Esophagus (tissue), 2 donors: ENCODE measurements around the gene ELOVL5. TPM values are rescaled to one million over a fixed set of nuclear protein-coding genes. Genes with fewer than 3 reads are reported as not detected.
A peak's percentile ranks its signal among the peaks of the same experiment; 100 is the strongest.

Source experiments
- H3K27ac ChIP-seq, 2 donors: one replicate each; pipeline ENCODE4 v1.5.1; 2013; ENCODE audit warnings: low read depth in 2 of 2, mild to moderate bottlenecking in 2 of 2, inconsistent platforms in 1 of 2, low read length in 1 of 2, moderate library complexity in 1 of 2
- H3K27me3 ChIP-seq, 2 donors: one replicate each; pipeline ENCODE4 v1.6.1; 2013; ENCODE audit warnings: low read length in 2 of 2, control low read depth in 1 of 2, mild to moderate bottlenecking in 1 of 2; ENCODE audit not compliant: insufficient read depth in 2 of 2, control insufficient read depth in 1 of 2
- H3K36me3 ChIP-seq, 2 donors: one replicate each; pipeline ENCODE4 v1.6.1; 2013; ENCODE audit warnings: low read length in 1 of 2; ENCODE audit not compliant: control insufficient read depth in 2 of 2, insufficient read depth in 2 of 2
- H3K4me1 ChIP-seq, 2 donors: one replicate each; pipeline ENCODE4 v1.6.1; 2013; ENCODE audit warnings: low read length in 1 of 2; ENCODE audit not compliant: control insufficient read depth in 2 of 2, insufficient read depth in 2 of 2
- H3K4me3 ChIP-seq, 2 donors: one replicate each; pipeline ENCODE4 v1.5.1; 2013; ENCODE audit warnings: low read length in 2 of 2, mild to moderate bottlenecking in 2 of 2, low read depth in 1 of 2, moderate library complexity in 1 of 2
- H3K9me3 ChIP-seq, 2 donors: one replicate each; pipeline ENCODE4 v1.6.1; 2013; ENCODE audit warnings: mild to moderate bottlenecking in 2 of 2, low read depth in 1 of 2, low read length in 1 of 2, moderate library complexity in 1 of 2; ENCODE audit not compliant: control insufficient read depth in 2 of 2, insufficient read depth in 1 of 2
- WGBS, 2 donors: extraction: QIAGEN DNeasy Blood & Tissue Kit; methylation state at CpG; one replicate each; pipeline ENCODE4 v1.1.7; 2013; 5-methylcytosine and 5-hydroxymethylcytosine counted together
- polyA plus RNA-seq, 2 donors: library from polyadenylated mRNA; stranded (reverse); fragments of 200-250 nt; gene quantifications; one replicate each; pipeline ENCODE4 v1.2.3, GENCODE V29; 2013
- donor health status: healthy with polysubstance abuse.
- donor health status: Bipolar disorder and iron deficiency.

ELOVL5 gene
- polyA plus RNA-seq, 2 donors, result 9.5 to 20.1 TPM

DNA sequence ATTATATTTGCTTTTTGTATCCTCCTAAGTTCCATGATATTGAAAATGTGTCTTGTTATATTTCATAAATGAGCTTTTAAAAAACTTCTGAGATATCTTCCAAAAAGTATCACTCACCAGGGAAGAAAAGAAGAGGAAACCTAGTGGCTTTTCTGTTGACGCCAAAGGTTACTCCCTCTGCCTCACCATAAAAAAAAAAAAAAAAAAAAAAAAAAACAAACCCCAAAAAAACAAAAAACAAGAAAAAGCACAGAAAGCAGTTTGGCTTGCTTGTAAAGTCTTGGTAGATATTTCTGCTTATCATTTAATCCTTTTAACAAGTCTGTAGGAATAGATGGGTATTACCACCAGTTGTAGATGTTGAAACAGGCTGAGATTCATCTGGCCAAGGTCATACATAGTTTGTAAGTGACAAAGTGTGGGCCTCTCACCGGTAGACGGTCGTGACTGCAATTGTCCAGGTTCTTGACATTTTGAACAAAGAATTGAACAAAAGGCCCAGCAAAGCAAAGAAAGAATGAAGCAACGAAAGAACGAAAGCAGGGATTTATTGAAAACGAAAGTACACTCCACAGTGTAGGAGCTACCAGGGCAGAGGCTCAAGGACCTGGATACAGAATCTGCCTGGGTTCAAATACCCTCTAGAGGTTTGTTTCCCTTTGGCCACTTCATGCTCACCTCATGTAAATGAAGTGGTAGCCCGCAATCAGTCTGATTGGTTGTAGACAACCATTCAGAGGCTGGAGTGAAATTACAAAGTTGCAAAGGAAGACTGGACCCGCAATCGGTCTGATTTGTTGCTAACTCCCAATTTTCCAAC is 11.6 kb upstream of the ELOVL5 start:
- H3K9me3 ChIP-seq, result no peaks in the 10 kb centered on the region
- no peaks in the 10 kb centered on the region for H3K4me1 ChIP-seq
- 57 to 58% methylated on average over 10 of the region's 10 CpGs for WGBS, 2 donors
- H3K27ac ChIP-seq, result peak overlapping the region; percentile 87 to 94
- H3K36me3 ChIP-seq, result no peaks in the 10 kb centered on the region
- H3K27me3 ChIP-seq, result no peaks in the 10 kb centered on the region
- peak overlapping the region in 1 of 2 donors; percentile 52 for H3K4me3 ChIP-seq

DNA sequence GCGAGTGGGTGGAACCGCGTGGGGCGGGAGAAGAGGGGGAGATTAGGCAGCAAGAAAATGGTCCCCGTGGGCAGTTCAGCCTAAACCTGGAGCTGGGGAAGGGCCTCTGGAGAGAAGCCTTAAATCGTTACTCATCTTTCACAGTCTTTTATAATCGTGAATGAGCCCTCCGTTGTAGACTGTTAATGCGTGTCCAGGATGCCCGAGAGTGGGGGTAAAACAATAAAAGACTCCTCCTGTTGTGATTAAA is 11.0 kb upstream of the ELOVL5 start:
- no peaks in the 10 kb centered on the region for H3K27me3 ChIP-seq
- WGBS, 2 donors, result 3 to 4% methylated on average over 10 of the region's 10 CpGs
- no peaks in the 10 kb centered on the region for H3K9me3 ChIP-seq
- peak overlapping the region; percentile 87 to 94 for H3K27ac ChIP-seq
- H3K4me3 ChIP-seq, result peak overlapping the region; percentile 52 to 60
- H3K36me3 ChIP-seq, result no peaks in the 10 kb centered on the region
- H3K4me1 ChIP-seq, result no peaks in the 10 kb centered on the region

DNA sequence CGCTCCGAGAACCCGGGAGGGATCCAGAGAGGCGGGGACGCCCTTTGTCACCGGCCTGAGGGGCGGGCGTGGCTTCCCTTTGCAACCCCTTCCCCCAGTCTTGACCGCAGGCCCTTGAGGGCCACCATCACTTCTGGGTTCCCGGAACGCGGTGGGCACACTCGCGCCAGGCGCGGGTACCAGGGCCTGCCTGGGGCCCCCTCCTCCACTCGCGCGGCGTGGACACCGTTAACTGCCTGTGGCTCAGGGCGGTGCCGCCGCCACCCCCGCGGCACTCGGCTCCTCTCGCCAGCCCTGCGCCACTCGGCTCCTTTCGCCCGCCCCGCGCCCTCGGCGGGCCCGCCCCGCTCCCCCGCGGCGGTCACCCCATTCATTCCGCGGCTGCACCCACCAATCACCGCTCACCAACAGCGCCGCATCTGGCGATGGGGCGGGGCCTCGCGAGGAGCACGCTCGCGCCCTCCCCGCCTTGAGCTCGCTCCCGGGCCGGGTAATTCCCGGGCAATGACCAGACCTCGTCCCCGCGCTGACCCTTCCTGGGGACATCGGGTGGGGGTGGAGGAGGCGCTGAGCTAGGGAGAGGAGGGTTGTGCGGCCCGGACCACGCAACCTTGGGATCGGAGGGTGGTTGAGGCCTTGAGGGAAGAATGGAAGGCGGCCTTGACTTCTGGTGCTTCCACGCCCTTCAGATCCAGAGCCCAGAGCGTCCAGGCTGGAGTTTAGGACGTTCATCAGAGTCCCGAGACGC is 10.5 kb upstream of the ELOVL5 start:
- H3K4me1 ChIP-seq, result no peaks in the 10 kb centered on the region
- H3K4me3 ChIP-seq, result peak overlapping the region; percentile 52 to 60
- WGBS, 2 donors, result 0 to 1% methylated on average over 65 to 73 of the region's 73 CpGs
- H3K36me3 ChIP-seq, result no peaks in the 10 kb centered on the region
- no peaks in the 10 kb centered on the region for H3K9me3 ChIP-seq
- H3K27me3 ChIP-seq, result no peaks in the 10 kb centered on the region
- H3K27ac ChIP-seq, result peak overlapping the region; percentile 87 to 94

DNA sequence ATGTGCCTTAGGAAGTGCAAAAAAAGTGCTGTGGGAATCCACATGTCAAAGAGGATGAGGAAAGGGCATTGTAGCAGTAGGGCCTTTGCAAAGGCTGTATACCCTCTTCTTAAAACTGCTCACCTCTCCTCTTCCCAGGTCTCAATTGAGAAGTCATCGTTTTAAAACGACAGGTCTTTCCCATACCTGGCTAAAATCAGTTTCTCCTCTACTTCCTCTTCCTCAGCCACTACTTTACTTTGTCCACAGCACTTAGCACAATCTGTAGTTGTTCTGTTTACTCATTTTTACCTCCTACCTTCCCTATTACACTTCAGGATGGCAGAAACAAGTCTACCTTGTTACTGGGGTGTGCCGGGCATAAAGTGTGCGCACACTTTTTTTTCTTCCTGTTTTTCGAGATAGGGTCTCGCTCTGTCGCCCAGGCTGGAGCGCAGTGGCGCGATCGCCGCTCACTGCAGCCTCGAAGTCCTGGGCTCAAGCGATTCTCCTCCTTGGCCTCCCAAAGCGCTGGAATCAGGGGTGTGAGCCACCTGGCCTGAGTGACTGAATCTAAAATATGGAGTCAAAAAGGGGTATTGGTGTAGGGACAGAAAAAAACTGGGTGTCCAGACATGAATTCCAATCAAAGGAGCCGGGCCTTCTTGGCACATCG is 9.8 kb upstream of the ELOVL5 start:
- Histone ChIP-seq H3K4me1 (no peaks in the 10 kb centered on the region), H3K27me3 (no peaks in the 10 kb centered on the region), H3K9me3 (no peaks in the 10 kb centered on the region), H3K27ac (peak overlapping the region; percentile 87 to 94), H3K4me3 (peak overlapping the region; percentile 52 to 60), H3K36me3 (no peaks in the 10 kb centered on the region)
- 10 to 24% methylated on average over 17 of the region's 17 CpGs for WGBS, 2 donors

DNA sequence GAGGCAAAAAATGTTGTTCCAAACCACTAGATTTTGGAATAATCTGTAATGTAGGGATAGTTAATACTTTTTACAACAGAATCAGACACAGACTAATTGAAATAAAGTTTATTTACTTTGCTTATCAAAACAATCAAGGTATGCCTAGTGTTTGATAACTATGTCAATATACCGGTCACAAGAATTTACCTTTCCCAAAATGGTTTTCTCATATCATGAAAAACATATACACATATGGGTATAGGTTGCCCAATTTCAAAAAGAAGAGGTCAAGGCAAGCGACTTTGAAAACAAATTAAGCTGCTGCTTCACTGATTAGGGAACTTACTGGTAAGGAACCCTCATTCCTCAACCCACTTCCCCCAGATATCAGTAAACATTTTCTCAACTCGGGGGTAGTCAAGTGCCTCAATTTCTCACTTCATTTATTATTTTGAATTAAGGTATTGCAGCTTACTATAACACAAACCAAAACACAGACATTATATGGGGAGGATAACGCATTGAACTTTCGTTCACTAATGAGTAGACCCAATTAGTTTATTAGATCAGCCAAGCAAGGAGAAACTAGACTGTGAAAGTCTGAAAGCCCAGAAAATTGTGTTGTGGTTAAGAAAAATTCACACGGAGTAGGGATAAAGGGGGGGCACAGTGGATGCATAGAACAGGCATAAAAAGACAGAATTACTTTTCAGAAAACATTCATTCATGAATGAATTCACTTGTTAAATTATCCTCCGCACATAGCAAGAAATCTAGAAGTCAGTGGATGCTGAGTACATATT is 9.0 kb upstream of the ELOVL5 start:
- no peaks in the 10 kb centered on the region for H3K36me3 ChIP-seq
- H3K4me3 ChIP-seq, result no peak overlapping the region
- no peaks in the 10 kb centered on the region for H3K27me3 ChIP-seq
- H3K9me3 ChIP-seq, result no peaks in the 10 kb centered on the region
- WGBS, 2 donors, result 78 to 90% methylated on average over 7 of the region's 7 CpGs
- no peaks in the 10 kb centered on the region for H3K4me1 ChIP-seq
- no peak overlapping the region for H3K27ac ChIP-seq

DNA sequence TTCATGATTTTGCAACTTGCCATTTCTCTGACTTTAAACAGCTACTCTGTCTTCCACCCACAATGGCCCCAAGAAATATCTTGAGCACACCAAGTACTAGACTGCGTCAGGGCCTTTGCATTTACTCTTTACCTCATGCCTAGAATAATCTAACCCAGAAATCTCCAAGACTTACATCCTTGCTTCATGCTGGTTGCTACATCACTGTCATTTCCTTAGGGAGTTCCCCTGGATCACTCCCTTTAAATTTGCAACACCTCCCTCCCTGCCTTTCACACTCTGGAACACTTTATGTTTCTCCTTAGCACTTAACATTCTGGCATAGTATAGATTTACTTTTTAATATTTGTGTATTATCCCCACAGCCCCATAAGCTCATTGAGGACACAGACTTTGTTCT is 4.9 kb upstream of the ELOVL5 start:
- 96% methylated on average over 1 of the region's 1 CpG for WGBS, 2 donors
- H3K4me3 ChIP-seq, result no peak overlapping the region
- H3K9me3 ChIP-seq, result no peaks in the 10 kb centered on the region
- no peak overlapping the region for H3K27ac ChIP-seq
- no peaks in the 10 kb centered on the region for H3K36me3 ChIP-seq
- H3K4me1 ChIP-seq, result no peaks in the 10 kb centered on the region
- H3K27me3 ChIP-seq, result no peaks in the 10 kb centered on the region

DNA sequence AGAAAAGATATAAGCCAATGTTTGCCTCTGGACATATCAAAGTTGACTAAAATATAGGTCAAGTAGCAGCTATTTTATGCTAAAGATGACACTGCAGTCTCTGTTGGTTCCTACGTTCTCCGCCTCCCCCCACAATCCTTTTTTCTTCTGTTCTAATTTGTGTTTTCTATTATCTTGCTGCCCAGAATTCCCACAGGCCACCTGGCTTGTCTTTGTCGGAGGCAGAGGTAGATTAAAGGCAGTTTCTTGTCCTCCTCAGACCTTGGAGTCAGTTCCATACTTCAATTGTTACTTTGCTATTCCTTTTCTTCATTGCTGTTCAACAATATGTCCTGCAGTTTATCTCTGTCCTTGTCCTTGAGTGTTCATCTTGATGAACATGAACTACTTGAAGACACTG is 3.6 kb upstream of the ELOVL5 start:
- Histone ChIP-seq H3K27ac (no peak overlapping the region), H3K36me3 (no peaks in the 10 kb centered on the region), H3K4me3 (no peak overlapping the region), H3K4me1 (no peaks in the 10 kb centered on the region), H3K27me3 (no peaks in the 10 kb centered on the region), H3K9me3 (no peaks in the 10 kb centered on the region)
- 79 to 81% methylated on average over 3 of the region's 3 CpGs for WGBS, 2 donors

DNA sequence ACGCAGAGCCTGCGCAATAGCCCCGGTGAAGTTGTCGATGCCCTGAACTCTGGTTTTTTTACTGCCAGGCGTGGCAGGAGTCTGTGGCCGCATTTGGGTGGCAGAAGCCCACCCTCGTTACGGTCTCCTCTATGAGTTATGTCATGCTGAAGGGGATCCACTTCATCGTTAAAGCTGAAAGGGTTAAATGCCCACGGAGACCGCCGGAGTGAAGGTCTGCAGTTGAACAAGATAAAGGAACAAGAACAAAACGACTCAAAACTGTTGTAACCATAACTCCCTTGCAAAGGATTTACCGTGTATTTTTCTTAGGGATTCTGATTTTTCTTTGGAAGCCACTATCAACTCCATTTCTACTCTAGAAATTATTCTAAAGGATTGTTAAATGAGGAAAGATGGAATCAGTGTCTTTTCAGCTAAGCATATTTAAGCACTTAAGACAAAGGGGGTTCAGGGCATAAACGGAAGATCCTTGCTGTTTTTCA is 501 bp upstream of the ELOVL5 start:
- 3% methylated on average over 15 of the region's 15 CpGs for WGBS, 2 donors
- H3K36me3 ChIP-seq, result no peaks in the 10 kb centered on the region
- no peaks in the 10 kb centered on the region for H3K27me3 ChIP-seq
- H3K9me3 ChIP-seq, result no peaks in the 10 kb centered on the region
- peak overlapping the region; percentile 82 to 95 for H3K4me3 ChIP-seq
- H3K27ac ChIP-seq, result peak overlapping the region; percentile 89 to 97
- no peaks in the 10 kb centered on the region for H3K4me1 ChIP-seq

DNA sequence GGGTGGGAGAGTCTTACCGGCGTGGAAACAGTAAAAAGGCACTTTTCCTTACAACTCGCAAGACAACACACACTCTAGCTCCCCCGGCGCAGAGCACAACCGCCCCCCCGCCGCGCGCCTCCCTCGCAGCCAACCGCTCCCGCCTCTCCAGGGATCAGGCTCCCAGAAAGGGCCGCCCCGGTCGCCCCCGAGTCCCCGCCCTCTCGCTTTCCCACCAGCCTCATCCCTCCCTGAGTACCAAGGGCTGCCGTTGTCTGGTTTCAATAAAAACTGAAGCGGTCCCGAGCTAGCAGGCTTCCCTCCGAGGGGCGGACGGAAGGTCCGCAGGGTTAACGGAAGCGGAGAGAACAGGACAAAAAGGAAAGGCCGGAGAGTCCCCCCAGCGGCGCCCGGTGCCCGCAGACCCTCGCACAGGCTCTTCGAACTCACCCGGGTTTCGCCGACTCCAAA is 804 bp downstream of the ELOVL5 start:
- Histone ChIP-seq H3K36me3 (no peaks in the 10 kb centered on the region), H3K27me3 (no peaks in the 10 kb centered on the region), H3K9me3 (no peaks in the 10 kb centered on the region), H3K4me3 (peak overlapping the region; percentile 82 to 95), H3K4me1 (no peaks in the 10 kb centered on the region), H3K27ac (peak overlapping the region; percentile 89 to 97)
- whole genome bisulfite sequencing, 2 donors, result 0% methylated on average over 38 of the region's 38 CpGs
